H9 (cell line): ENCODE data around the gene SMIM36. TPM values are rescaled to one million over a fixed set of nuclear protein-coding genes. Genes with fewer than 3 reads are reported as not detected.

ENCODE experiments used
- DNase-seq: peaks from one replicate; pipeline ENCODE4 v3.0.0-alpha.2; 2017
- H2AFZ ChIP-seq: one replicate; pipeline ENCODE4 v1.6.1; 2013; ENCODE audit warnings: mild to moderate bottlenecking, low read length, control low read depth, moderate library complexity
- H2AK5ac ChIP-seq: 2 replicates; pipeline ENCODE4 v1.6.1; 2013; ENCODE audit warnings: low read length, control low read depth, mixed read lengths; ENCODE audit not compliant: insufficient read length
- H2BK120ac ChIP-seq: one replicate; pipeline ENCODE4 v1.6.1; 2013; ENCODE audit warnings: low read depth, mild to moderate bottlenecking, low read length, control low read depth, inconsistent platforms; ENCODE audit not compliant: poor library complexity, severe bottlenecking
- H2BK12ac ChIP-seq: 2 replicates; pipeline ENCODE4 v1.6.1; 2013; ENCODE audit warnings: low read length, control low read depth, mixed read lengths, low read depth; ENCODE audit not compliant: insufficient read length
- H2BK15ac ChIP-seq: 2 replicates; pipeline ENCODE4 v1.6.1; 2013; ENCODE audit warnings: low read depth, low read length, control low read depth
- H2BK20ac ChIP-seq: one replicate; pipeline ENCODE4 v1.6.1; 2013; ENCODE audit warnings: low read depth, mild to moderate bottlenecking, low read length, control low read depth, inconsistent platforms; ENCODE audit not compliant: poor library complexity, severe bottlenecking
- H2BK5ac ChIP-seq: 2 replicates; pipeline ENCODE4 v1.6.1; 2013; ENCODE audit warnings: low read length, control low read depth, mixed read lengths; ENCODE audit not compliant: insufficient read length
- H3K14ac ChIP-seq: 2 replicates; pipeline ENCODE4 v1.6.1; 2013; ENCODE audit warnings: low read length, control low read depth; ENCODE audit not compliant: insufficient read depth
- H3K18ac ChIP-seq: 2 replicates; pipeline ENCODE4 v1.6.1; 2013; ENCODE audit warnings: low read depth, mild to moderate bottlenecking, mixed read lengths, low read length, control low read depth; ENCODE audit not compliant: insufficient read length
- H3K23ac ChIP-seq: 2 replicates; pipeline ENCODE4 v1.6.1; 2013; ENCODE audit warnings: low read length, control low read depth, mixed read lengths, low read depth; ENCODE audit not compliant: insufficient read length
- H3K23me2 ChIP-seq: 2 replicates; pipeline ENCODE4 v1.6.1; 2013; ENCODE audit warnings: low read depth, mild to moderate bottlenecking, mixed read lengths, low read length, control low read depth; ENCODE audit not compliant: insufficient read length, poor library complexity, severe bottlenecking
- H3K27ac ChIP-seq: 2 replicates; pipeline ENCODE4 v1.5.1; 2013; ENCODE audit warnings: low read length, control low read depth, mixed read lengths, low read depth; ENCODE audit not compliant: insufficient read length
- H3K27me3 ChIP-seq: 2 replicates; pipeline ENCODE4 v1.6.1; 2013; ENCODE audit warnings: low read length, control low read depth, inconsistent platforms; ENCODE audit not compliant: insufficient read depth
- H3K4ac ChIP-seq: 2 replicates; pipeline ENCODE4 v1.6.1; 2013; ENCODE audit warnings: low read depth, mild to moderate bottlenecking, control low read depth, inconsistent platforms, low read length, moderate library complexity
- H3K4me1 ChIP-seq: 2 replicates; pipeline ENCODE4 v1.6.1; 2013; ENCODE audit warnings: low read length, control low read depth, inconsistent platforms; ENCODE audit not compliant: insufficient read depth
- H3K4me2 ChIP-seq: 2 replicates; pipeline ENCODE4 v1.6.1; 2013; ENCODE audit warnings: low read length, control low read depth, mixed read lengths; ENCODE audit not compliant: insufficient read length, insufficient read depth
- H3K56ac ChIP-seq: 2 replicates; pipeline ENCODE4 v1.6.1; 2013; ENCODE audit warnings: low read depth, mild to moderate bottlenecking, mixed read lengths, low read length, control low read depth; ENCODE audit not compliant: insufficient read length
- H3K79me1 ChIP-seq: 2 replicates; pipeline ENCODE4 v1.6.1; 2013; ENCODE audit warnings: low read depth, mild to moderate bottlenecking, moderate library complexity, low read length, control low read depth, inconsistent platforms; ENCODE audit not compliant: insufficient read depth, poor library complexity, severe bottlenecking
- H3K79me2 ChIP-seq: 2 replicates; pipeline ENCODE4 v1.6.1; 2013; ENCODE audit warnings: low read length, control low read depth, inconsistent platforms; ENCODE audit not compliant: insufficient read depth
- H3K9ac ChIP-seq: 2 replicates; pipeline ENCODE4 v1.6.1; 2013; ENCODE audit warnings: low read length, control low read depth, mixed read lengths; ENCODE audit not compliant: insufficient read length; ENCODE audit errors: extremely low read depth
- H3K9me3 ChIP-seq: one replicate; pipeline ENCODE4 v1.6.1; 2013; ENCODE audit warnings: low read depth, low read length, inconsistent platforms; ENCODE audit not compliant: control insufficient read depth
- H3T11ph ChIP-seq: one replicate; pipeline ENCODE4 v1.6.1; 2013; ENCODE audit warnings: mild to moderate bottlenecking, low read length, control low read depth, inconsistent platforms
- H4K20me1 ChIP-seq: one replicate; pipeline ENCODE4 v1.6.1; 2013; ENCODE audit not compliant: control insufficient read depth, insufficient read length, insufficient read depth
- H4K5ac ChIP-seq: 2 replicates; pipeline ENCODE4 v1.6.1; 2013; ENCODE audit warnings: low read depth, mild to moderate bottlenecking, mixed read lengths, low read length, control low read depth; ENCODE audit not compliant: insufficient read length
- H4K8ac ChIP-seq: replicated peaks from 2 replicates; pipeline ENCODE4 v1.6.1; 2013; ENCODE audit warnings: low read length, control low read depth, mixed read lengths, low read depth; ENCODE audit not compliant: insufficient read length
- H4K91ac ChIP-seq: 2 replicates; pipeline ENCODE4 v1.6.1; 2013; ENCODE audit warnings: low read depth, mild to moderate bottlenecking, moderate library complexity, mixed read lengths, low read length, control low read depth; ENCODE audit not compliant: insufficient read length
- H3K27ac Mint-ChIP-seq, 3 experiments: 2 replicates in 2 of 3; 3 replicates in 1 of 3; pipeline ENCODE4 v1.8.0; 2020 to 2021; ENCODE audit warnings: mixed read lengths in 3 of 3, mild to moderate bottlenecking in 1 of 3, moderate library complexity in 1 of 3
- H3K27me3 Mint-ChIP-seq: 2 replicates; pipeline ENCODE4 v1.8.0; 2021; ENCODE audit warnings: low read depth, mild to moderate bottlenecking, moderate library complexity, mixed read lengths
- H3K36me3 Mint-ChIP-seq, 3 experiments: 2 replicates in 2 of 3; 3 replicates in 1 of 3; pipeline ENCODE4 v1.8.0; 2020 to 2021; ENCODE audit warnings: low read depth in 3 of 3, mixed read lengths in 3 of 3; ENCODE audit not compliant: insufficient read depth in 1 of 3
- H3K4me1 Mint-ChIP-seq, 2 experiments: 2 replicates each; pipeline ENCODE4 v1.8.0; 2020; ENCODE audit warnings: mixed read lengths in 2 of 2
- H3K4me3 Mint-ChIP-seq, 2 experiments: 2 replicates in 1 of 2; 3 replicates in 1 of 2; pipeline ENCODE4 v1.8.0; 2020 to 2021; ENCODE audit warnings: mild to moderate bottlenecking in 2 of 2, mixed read lengths in 2 of 2, moderate library complexity in 1 of 2
- H3K9me3 Mint-ChIP-seq, 2 experiments: 2 replicates in 1 of 2; 3 replicates in 1 of 2; pipeline ENCODE4 v1.8.0; 2020; ENCODE audit warnings: mild to moderate bottlenecking in 2 of 2, mixed read lengths in 2 of 2, moderate library complexity in 1 of 2
- CTCF ChIP-seq: fragments of 200-600 bp; sonication (generic); conservative IDR thresholded peaks from 3 replicates; pipeline ENCODE4 v1.8.0; 2021; ENCODE audit warnings: antibody characterized with exemption, mild to moderate bottlenecking
- WGBS: extraction: QIAGEN DNeasy Blood & Tissue Kit; methylation state at CpG from one replicate; pipeline ENCODE4 v1.1.7; 2013; ENCODE audit warnings: missing lambda C conversion rate, low lambda C conversion rate, mixed read lengths; ENCODE audit not compliant: insufficient read length; ENCODE audit errors: extremely low coverage; 5-methylcytosine and 5-hydroxymethylcytosine counted together
- total RNA-seq: library from RNA; stranded (reverse); gene quantifications from 2 replicates; pipeline ENCODE4 v1.2.1, GENCODE V29; 2021

The SMIM36 gene
- total RNA-seq, 1 experiment from 2014 or later, result not detected

DNA sequence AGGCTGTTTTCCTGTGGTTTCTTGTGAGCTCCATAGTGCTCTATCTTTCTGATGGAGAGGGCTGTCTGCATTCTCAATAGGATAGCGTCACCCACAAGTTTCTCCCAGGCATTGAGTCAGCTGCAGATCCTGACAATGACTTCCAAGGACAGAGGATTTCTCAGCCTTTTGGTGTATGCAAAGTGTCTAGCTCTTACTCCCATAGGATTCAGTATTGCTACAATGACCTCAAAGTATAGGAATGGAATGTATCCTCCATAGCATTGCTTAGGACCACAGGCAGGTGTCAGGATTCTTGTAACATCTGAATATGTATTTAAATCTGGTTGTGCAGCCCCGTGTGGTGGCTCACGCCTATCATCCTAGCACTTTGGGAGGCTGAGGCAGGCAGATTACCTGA, 32.3 kb downstream of the SMIM36 start:
- no peaks in the 10 kb centered on the region for H3K27me3 ChIP-seq
- peaks cover 2 to 3% of the 10 kb centered on the region in 2 experiments; a peak in 2 of 5 replicates for H3K9me3 Mint-ChIP-seq
- no peak overlapping the region for H3K14ac ChIP-seq
- H2AK5ac ChIP-seq, result no peak overlapping the region
- H3K27ac Mint-ChIP-seq, result no peak overlapping the region
- H3K4me2 ChIP-seq, result no peak overlapping the region
- no peak overlapping the region for H3T11ph ChIP-seq
- H2BK12ac ChIP-seq, result no peak overlapping the region
- H2BK120ac ChIP-seq, result no peak overlapping the region
- no peaks in the 10 kb centered on the region for H3K79me1 ChIP-seq
- H2BK20ac ChIP-seq, result no peak overlapping the region
- no peaks in the 10 kb centered on the region; the same call in 1 of the 2 replicates for H3K27me3 Mint-ChIP-seq
- no peak overlapping the region for H4K8ac ChIP-seq
- no peaks in the 10 kb centered on the region for H3K36me3 Mint-ChIP-seq
- no peak overlapping the region for H2AFZ ChIP-seq
- H2BK5ac ChIP-seq, result no peak overlapping the region
- no peak overlapping the region for H3K56ac ChIP-seq
- H2BK15ac ChIP-seq, result no peak overlapping the region
- H3K4me1 Mint-ChIP-seq, result peaks cover 19 to 21% of the 10 kb centered on the region in 2 experiments
- no peak overlapping the region for H3K18ac ChIP-seq
- no peak overlapping the region for H3K27ac ChIP-seq
- WGBS, result no CpG with 5 or more reads among the region's 3 CpGs
- no peak overlapping the region for H3K4ac ChIP-seq
- no peak overlapping the region for H4K91ac ChIP-seq
- H3K23ac ChIP-seq, result no peak overlapping the region
- H4K20me1 ChIP-seq, result no peaks in the 10 kb centered on the region
- no peaks in the 10 kb centered on the region for H3K23me2 ChIP-seq
- no peaks in the 10 kb centered on the region for H3K79me2 ChIP-seq
- H3K9ac ChIP-seq, result no peak overlapping the region
- no peaks in the 10 kb centered on the region for H3K9me3 ChIP-seq
- no peaks in the 10 kb centered on the region for H3K4me1 ChIP-seq
- TF ChIP-seq CTCF, result no peak
- no peak overlapping the region for H4K5ac ChIP-seq
- H3K4me3 Mint-ChIP-seq, result no peak overlapping the region
- DNase-seq, result no peak
